ENCODE results near the gene PCF11. TPM values are rescaled to one million over a fixed set of nuclear protein-coding genes. Genes with fewer than 3 reads are reported as not detected.

Gene PCF11
- total RNA-seq, 1 experiment from 2014 or later, result 41.9 TPM

- Histone ChIP-seq H3K4me2 (ENCODE audit: low read length) (no peak overlapping the region), H3K4me1 (ENCODE audit: control insufficient read depth in 1 of 2, insufficient read depth in 2 of 2, low read length in 2 of 2) (peaks cover 12 to 19% of the 10 kb centered on the region in 2 experiments), H3K4me3 (replicated peaks in 1 of 2; ENCODE audit: low read depth in 1 of 2, low read length in 2 of 2) (no peak overlapping the region), H3K9me3 (ENCODE audit: control insufficient read depth in 1 of 2, insufficient read depth in 1 of 2, low read depth in 1 of 2, low read length in 2 of 2) (no peaks in the 10 kb centered on the region), H4K20me1 (ENCODE audit: insufficient read depth) (no peaks in the 10 kb centered on the region), H2AFZ (ENCODE audit: low read depth, low read length, poor library complexity, severe bottlenecking) (no peak overlapping the region), H3K36me3 (ENCODE audit: control insufficient read depth in 1 of 2, insufficient read depth in 2 of 2, low read length in 2 of 2) (peaks cover 6 to 9% of the 10 kb centered on the region in 2 experiments; a peak in 3 of 4 replicates), H3K9me2 (ENCODE audit: insufficient read depth) (no peaks in the 10 kb centered on the region), H3K27me3 (ENCODE audit: insufficient read depth, low read length) (no peaks in the 10 kb centered on the region), H3K9ac (ENCODE audit: low read length) (no peak overlapping the region), H3K79me2 (ENCODE audit: insufficient read depth, low read length) (peaks cover 21% of the 10 kb centered on the region), H3K27ac (ENCODE audit: low read depth, low read length) (no peak overlapping the region)
- ChIA-PET CTCF (no interaction called here), RAD21 (ENCODE audit: low non-redundant PET in 1 of 2, low total read pairs in 2 of 2, uncharacterized antibody in 2 of 2, unreplicated experiment in 2 of 2) (no interaction called here), POLR2A (no interaction called here)
- BruUV-seq (replicated peaks), result no TSS peak
- intact Hi-C loops (cut with micrococcal nuclease), result no loop called here
- DNase-seq (ENCODE audit: low read depth, low spot score) (no peak), ATAC-seq (no peak)
- TF ChIP-seq SRF (IDR thresholded peaks at IDR 0.05; ENCODE audit: low read depth) (no peak), ZFX (IDR thresholded peaks at IDR 0.05) (no peak), ELF1 (IDR thresholded peaks at IDR 0.05; ENCODE audit: borderline replicate concordance, low read depth) (no peak), REST (IDR thresholded peaks at IDR 0.05; ENCODE audit: low read depth) (no peak), SP1 (IDR thresholded peaks at IDR 0.05; ENCODE audit: low read depth) (no peak), POLR2AphosphoS5 (IDR thresholded peaks at IDR 0.05; ENCODE audit: low read depth, low read length) (no peak), CTCF (IDR thresholded peaks at IDR 0.05 in 2 of 3, conservative IDR thresholded peaks at IDR 0.05 in 1 of 3; ENCODE audit: borderline replicate concordance in 1 of 3, insufficient read depth in 1 of 3, low read depth in 2 of 3, low read length in 2 of 3) (no peak), YY1 (IDR thresholded peaks at IDR 0.05; ENCODE audit: extremely low read depth, insufficient replicate concordance, low read depth, low read length) (no peak), MAX (IDR thresholded peaks at IDR 0.05) (no peak), CEBPB (IDR thresholded peaks at IDR 0.05; ENCODE audit: low read depth) (no peak), SIN3A (IDR thresholded peaks at IDR 0.05; ENCODE audit: low read depth) (no peak), RAD21 (IDR thresholded peaks at IDR 0.05; ENCODE audit: low read depth) (no peak), EZH2 (IDR thresholded peaks at IDR 0.05) (no peak), EZH2phosphoT487 (IDR thresholded peaks at IDR 0.05; ENCODE audit: borderline replicate concordance) (no peak), POLR2A (IDR thresholded peaks at IDR 0.05; ENCODE audit: borderline replicate concordance, extremely low read depth, insufficient read depth, insufficient read length) (no peak), EGR1 (IDR thresholded peaks at IDR 0.05; ENCODE audit: low read depth) (no peak)
Observed at GRCh38 chr11:83195649-83196048, 38.7 kb downstream of the PCF11 start.

Data from HCT116 (cell line).